ENCODE results near the gene RASAL2. TPM values are rescaled to one million over a fixed set of nuclear protein-coding genes. Genes with fewer than 3 reads are reported as not detected.

RASAL2 gene
- total RNA-seq, 3 donors from 2014 or later = 28.5 to 41.0 (median 40.5) TPM

GRCh38 chr1:178160736-178161475, 67.0 kb downstream of the RASAL2 start:
- H3K27ac ChIP-seq = no peak overlapping the region
- no peak overlapping the region for H3K4me3 ChIP-seq
- no peaks in the 10 kb centered on the region for H3K9me3 ChIP-seq
- H3K27me3 ChIP-seq = no peaks in the 10 kb centered on the region
- no peaks in the 10 kb centered on the region for H3K4me1 ChIP-seq
- H3K36me3 ChIP-seq = no peaks in the 10 kb centered on the region
- intact Hi-C loops (cut with DNase I; ENCODE audit: low total_unique reads) = no loop called here
- TF ChIP-seq, protein P1, sequence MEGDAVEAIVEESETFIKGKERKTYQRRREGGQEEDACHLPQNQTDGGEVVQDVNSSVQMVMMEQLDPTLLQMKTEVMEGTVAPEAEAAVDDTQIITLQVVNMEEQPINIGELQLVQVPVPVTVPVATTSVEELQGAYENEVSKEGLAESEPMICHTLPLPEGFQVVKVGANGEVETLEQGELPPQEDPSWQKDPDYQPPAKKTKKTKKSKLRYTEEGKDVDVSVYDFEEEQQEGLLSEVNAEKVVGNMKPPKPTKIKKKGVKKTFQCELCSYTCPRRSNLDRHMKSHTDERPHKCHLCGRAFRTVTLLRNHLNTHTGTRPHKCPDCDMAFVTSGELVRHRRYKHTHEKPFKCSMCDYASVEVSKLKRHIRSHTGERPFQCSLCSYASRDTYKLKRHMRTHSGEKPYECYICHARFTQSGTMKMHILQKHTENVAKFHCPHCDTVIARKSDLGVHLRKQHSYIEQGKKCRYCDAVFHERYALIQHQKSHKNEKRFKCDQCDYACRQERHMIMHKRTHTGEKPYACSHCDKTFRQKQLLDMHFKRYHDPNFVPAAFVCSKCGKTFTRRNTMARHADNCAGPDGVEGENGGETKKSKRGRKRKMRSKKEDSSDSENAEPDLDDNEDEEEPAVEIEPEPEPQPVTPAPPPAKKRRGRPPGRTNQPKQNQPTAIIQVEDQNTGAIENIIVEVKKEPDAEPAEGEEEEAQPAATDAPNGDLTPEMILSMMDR (IDR thresholded peaks at IDR 0.05) = no peak
- no peak for TF ChIP-seq POLR2AphosphoS5 (IDR thresholded peaks at IDR 0.05)
- TF ChIP-seq POLR2A (IDR thresholded peaks at IDR 0.05) = no peak
- DNase-seq (ENCODE audit: low spot score in 2 of 2) = no peak

DNA sequence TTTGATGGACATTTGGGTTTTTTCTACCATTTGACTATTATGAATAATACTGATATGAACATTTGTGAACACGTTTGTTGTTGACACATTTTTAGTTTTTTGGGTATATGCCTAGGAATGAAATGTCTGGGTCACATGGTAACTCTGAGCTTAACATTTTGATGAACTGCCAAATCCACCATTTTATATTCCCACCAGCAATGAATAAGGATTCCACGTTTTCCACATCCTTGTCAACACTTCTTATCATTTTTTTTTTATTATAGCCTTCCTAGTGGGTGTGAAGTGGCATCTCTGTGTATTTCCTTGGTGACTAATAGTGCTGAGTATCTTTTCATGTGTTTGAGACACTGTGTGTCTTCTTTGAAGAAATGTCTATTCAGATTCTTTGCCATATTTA, 67.6 kb downstream of the RASAL2 start:
- DNase-seq (ENCODE audit: low spot score in 2 of 2) = no peak
- H3K36me3 ChIP-seq = no peaks in the 10 kb centered on the region
- TF ChIP-seq, protein P1 (IDR thresholded peaks at IDR 0.05) = no peak
- no peak for TF ChIP-seq POLR2AphosphoS5 (IDR thresholded peaks at IDR 0.05)
- intact Hi-C loops (cut with DNase I; ENCODE audit: low total_unique reads) = no loop called here
- H3K27ac ChIP-seq = no peak overlapping the region
- H3K9me3 ChIP-seq = no peaks in the 10 kb centered on the region
- H3K4me1 ChIP-seq = no peaks in the 10 kb centered on the region
- no peaks in the 10 kb centered on the region for H3K27me3 ChIP-seq
- no peak overlapping the region for H3K4me3 ChIP-seq

GRCh38 chr1:178165196-178165595, 71.3 kb downstream of the RASAL2 start:
- no peak for DNase-seq (ENCODE audit: low spot score in 2 of 2)
- Histone ChIP-seq H3K27ac (no peak overlapping the region), H3K27me3 (no peaks in the 10 kb centered on the region), H3K4me1 (no peaks in the 10 kb centered on the region), H3K9me3 (no peaks in the 10 kb centered on the region), H3K36me3 (no peaks in the 10 kb centered on the region), H3K4me3 (no peak overlapping the region)
- TF ChIP-seq POLR2A (IDR thresholded peaks at IDR 0.05) (no peak), POLR2AphosphoS5 (IDR thresholded peaks at IDR 0.05) (no peak)
- TF ChIP-seq, protein P1 (IDR thresholded peaks at IDR 0.05) = no peak
- intact Hi-C loops (cut with DNase I; ENCODE audit: low total_unique reads) = no loop called here

DNA sequence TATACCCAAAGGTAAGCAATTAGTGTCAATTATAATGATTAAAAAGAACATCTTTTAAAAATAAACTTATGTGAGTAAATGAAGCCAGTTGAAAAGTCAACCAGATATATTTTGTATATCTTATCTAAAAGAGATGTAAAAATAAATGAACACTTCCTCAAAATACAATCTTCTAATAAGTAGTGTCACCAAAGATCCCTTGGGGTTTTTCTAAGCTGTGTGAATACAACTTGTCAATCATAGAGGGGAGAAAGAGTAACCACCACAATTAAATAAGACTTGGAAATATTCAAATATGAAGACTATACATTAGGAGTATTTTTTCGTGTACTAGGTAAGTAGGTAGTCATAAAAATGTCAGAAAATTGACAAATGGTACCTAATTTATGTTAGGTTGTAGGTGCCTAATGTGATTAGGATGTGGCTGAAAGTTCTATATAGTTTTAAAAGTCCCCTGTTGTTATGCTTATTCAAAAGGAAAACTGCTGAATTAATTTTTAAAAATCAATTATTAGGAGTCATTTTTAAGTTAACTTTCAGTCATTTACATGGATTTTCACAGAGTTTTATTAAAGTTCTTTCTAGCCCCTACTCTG, 72.6 kb downstream of the RASAL2 start:
- no peak for DNase-seq (ENCODE audit: low spot score in 2 of 2)
- Histone ChIP-seq H3K36me3 (no peaks in the 10 kb centered on the region), H3K27me3 (no peaks in the 10 kb centered on the region), H3K4me3 (no peak overlapping the region), H3K9me3 (no peaks in the 10 kb centered on the region), H3K4me1 (no peaks in the 10 kb centered on the region), H3K27ac (no peak overlapping the region)
- TF ChIP-seq POLR2AphosphoS5 (IDR thresholded peaks at IDR 0.05) (no peak), POLR2A (IDR thresholded peaks at IDR 0.05) (no peak)
- TF ChIP-seq, protein P1 (IDR thresholded peaks at IDR 0.05) = no peak
- intact Hi-C loops (cut with DNase I; ENCODE audit: low total_unique reads) = no loop called here

DNA sequence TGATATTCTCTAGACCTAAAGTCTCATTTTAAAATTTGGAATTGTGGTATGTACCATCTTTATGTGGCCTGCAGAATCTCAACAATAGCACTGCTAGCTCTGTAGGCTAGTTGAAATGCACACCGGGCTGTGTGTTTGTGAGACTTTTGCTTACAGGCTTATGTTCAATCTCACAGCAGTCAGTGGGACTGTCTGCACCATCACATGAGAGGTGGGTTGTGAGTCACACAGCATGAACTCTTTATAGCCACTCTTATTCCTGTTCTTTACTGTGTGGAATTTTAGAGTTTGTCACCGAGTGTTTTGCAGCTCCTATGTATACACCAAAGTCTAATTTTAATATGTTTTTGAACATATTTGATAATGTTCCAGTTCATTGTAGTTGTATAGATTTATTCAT, 74.6 kb downstream of the RASAL2 start:
- Histone ChIP-seq H3K4me3 (no peak overlapping the region), H3K27ac (no peak overlapping the region), H3K4me1 (no peaks in the 10 kb centered on the region), H3K27me3 (no peaks in the 10 kb centered on the region), H3K9me3 (no peaks in the 10 kb centered on the region), H3K36me3 (no peaks in the 10 kb centered on the region)
- no peak for DNase-seq (ENCODE audit: low spot score in 2 of 2)
- intact Hi-C loops (cut with DNase I; ENCODE audit: low total_unique reads) = no loop called here
- TF ChIP-seq, protein P1 (IDR thresholded peaks at IDR 0.05) = no peak
- TF ChIP-seq POLR2A (IDR thresholded peaks at IDR 0.05) = no peak
- TF ChIP-seq POLR2AphosphoS5 (IDR thresholded peaks at IDR 0.05) = no peak
